Astrocyte (in vitro differentiated cells and primary cell): ENCODE data around the gene SYAP1. TPM values are rescaled to one million over a fixed set of nuclear protein-coding genes. Genes with fewer than 3 reads are reported as not detected.

Experiments used
- DNase-seq: peaks from one replicate; pipeline ENCODE4 v3.0.0-alpha.2; 2010; ENCODE audit warnings: low read depth
- FAIRE-seq: peaks from 2 replicates; lab custom pipeline; 2011; peaks lifted over from hg19 to GRCh38; lab: Jason Lieb, UNC
- H2AFZ ChIP-seq: 2 replicates; pipeline ENCODE4 v1.6.0; 2012; ENCODE audit warnings: low read depth, low read length, inconsistent platforms
- H3K27ac ChIP-seq: 2 replicates; pipeline ENCODE4 v1.5.1; 2011; ENCODE audit warnings: low read depth, low read length, inconsistent platforms
- H3K27me3 ChIP-seq: 2 replicates; pipeline ENCODE4 v1.6.0; 2011; ENCODE audit warnings: low read length, inconsistent platforms; ENCODE audit not compliant: insufficient read depth
- H3K36me3 ChIP-seq: 2 replicates; pipeline ENCODE4 v1.5.1; 2011; ENCODE audit warnings: low read length, inconsistent platforms; ENCODE audit not compliant: insufficient read depth
- H3K4me1 ChIP-seq: 2 replicates; pipeline ENCODE4 v1.5.1; 2011; ENCODE audit warnings: low read length, inconsistent platforms; ENCODE audit not compliant: insufficient read depth
- H3K4me2 ChIP-seq: 2 replicates; pipeline ENCODE4 v1.6.0; 2012; ENCODE audit warnings: low read length, inconsistent platforms
- H3K4me3 ChIP-seq: 2 replicates; pipeline ENCODE4 v1.5.1; 2011; ENCODE audit warnings: low read depth, mild to moderate bottlenecking, low read length, inconsistent platforms; ENCODE audit not compliant: insufficient read depth
- H3K79me2 ChIP-seq: 2 replicates; pipeline ENCODE4 v1.6.0; 2012; ENCODE audit warnings: mild to moderate bottlenecking, low read length, inconsistent platforms; ENCODE audit not compliant: insufficient read depth
- H3K9ac ChIP-seq: 2 replicates; pipeline ENCODE4 v1.6.0; 2012; ENCODE audit warnings: mild to moderate bottlenecking, low read length, inconsistent platforms
- H3K9me3 ChIP-seq: 2 replicates; pipeline ENCODE4 v1.5.1; 2012; ENCODE audit warnings: low read depth, mild to moderate bottlenecking, low read length, inconsistent platforms; ENCODE audit not compliant: insufficient read depth
- H4K20me1 ChIP-seq: 2 replicates; pipeline ENCODE4 v1.6.0; 2012; ENCODE audit warnings: low read length, inconsistent platforms; ENCODE audit not compliant: insufficient read depth
- H3K27ac Mint-ChIP-seq: one replicate; pipeline ENCODE4 v1.8.0; 2021; ENCODE audit warnings: mild to moderate bottlenecking, mixed read lengths; ENCODE audit not compliant: unreplicated experiment
- H3K27me3 Mint-ChIP-seq: one replicate; pipeline ENCODE4 v1.8.0; 2021; ENCODE audit warnings: low read depth, mixed read lengths; ENCODE audit not compliant: unreplicated experiment
- H3K36me3 Mint-ChIP-seq: one replicate; pipeline ENCODE4 v1.8.0; 2021; ENCODE audit warnings: low read depth, mixed read lengths; ENCODE audit not compliant: unreplicated experiment
- H3K4me1 Mint-ChIP-seq: one replicate; pipeline ENCODE4 v1.8.0; 2021; ENCODE audit warnings: low read depth, mixed read lengths; ENCODE audit not compliant: unreplicated experiment
- H3K4me3 Mint-ChIP-seq: one replicate; pipeline ENCODE4 v1.8.0; 2021; ENCODE audit warnings: mild to moderate bottlenecking, moderate library complexity, mixed read lengths; ENCODE audit not compliant: unreplicated experiment
- H3K9me3 Mint-ChIP-seq: one replicate; pipeline ENCODE4 v1.8.0; 2021; ENCODE audit warnings: mild to moderate bottlenecking, mixed read lengths; ENCODE audit not compliant: unreplicated experiment
- CTCF ChIP-seq: IDR thresholded peaks from 2 replicates; pipeline ENCODE4 v1.5.1; 2011; ENCODE audit warnings: low read depth, mild to moderate bottlenecking, inconsistent platforms, low read length, moderate library complexity; ENCODE audit not compliant: insufficient read depth
- EZH2 ChIP-seq: IDR thresholded peaks from 2 replicates; pipeline ENCODE4 v1.6.1; 2012; ENCODE audit warnings: mild to moderate bottlenecking, low read length, inconsistent platforms; ENCODE audit not compliant: insufficient read depth
- total RNA-seq: library from RNA; stranded (reverse); gene quantifications from 2 replicates; pipeline ENCODE4 v1.2.1, GENCODE V29; 2021

The SYAP1 gene
- total RNA-seq, 1 donor from 2014 or later: 35.5 TPM

GRCh38 chrX:16737024-16737423 lies 17.6 kb downstream of the SYAP1 start:
- H3K4me3 ChIP-seq: no peak overlapping the region
- no peak overlapping the region for H3K27ac Mint-ChIP-seq
- no peak for TF ChIP-seq CTCF
- TF ChIP-seq EZH2: no peak
- no peaks in the 10 kb centered on the region for H3K9me3 Mint-ChIP-seq
- no peaks in the 10 kb centered on the region for H3K27me3 Mint-ChIP-seq
- no peak overlapping the region for H3K4me2 ChIP-seq
- H3K27ac ChIP-seq: no peak overlapping the region
- no peak for DNase-seq
- peaks cover 10% of the 10 kb centered on the region for H3K79me2 ChIP-seq
- H3K4me1 Mint-ChIP-seq: peaks cover 8% of the 10 kb centered on the region
- H2AFZ ChIP-seq: no peak overlapping the region
- no peak for FAIRE-seq
- H3K4me3 Mint-ChIP-seq: no peak overlapping the region
- H3K36me3 ChIP-seq: peaks cover 4% of the 10 kb centered on the region
- H3K4me1 ChIP-seq: no peaks in the 10 kb centered on the region
- no peaks in the 10 kb centered on the region for H3K9me3 ChIP-seq
- no peaks in the 10 kb centered on the region for H3K27me3 ChIP-seq
- peaks cover 9% of the 10 kb centered on the region for H4K20me1 ChIP-seq
- peaks cover 2% of the 10 kb centered on the region for H3K36me3 Mint-ChIP-seq
- H3K9ac ChIP-seq: no peak overlapping the region

GRCh38 chrX:16739574-16739973 lies 20.2 kb downstream of the SYAP1 start:
- H3K36me3 Mint-ChIP-seq: peaks cover 6% of the 10 kb centered on the region
- TF ChIP-seq EZH2: no peak
- TF ChIP-seq CTCF: no peak

GRCh38 chrX:16743604-16744325 lies 24.4 kb downstream of the SYAP1 start:
- TF ChIP-seq CTCF (peak; percentile 49), EZH2 (no peak)
- Mint-ChIP-seq H3K27me3 (no peaks in the 10 kb centered on the region), H3K4me3 (no peak overlapping the region), H3K36me3 (peaks cover 6% of the 10 kb centered on the region), H3K9me3 (no peaks in the 10 kb centered on the region), H3K27ac (peak overlapping the region; percentile 91), H3K4me1 (peaks cover 9% of the 10 kb centered on the region)
- H3K9ac ChIP-seq: peak overlapping the region; percentile 46
- H2AFZ ChIP-seq: no peak overlapping the region
- no peaks in the 10 kb centered on the region for H3K79me2 ChIP-seq
- peak overlapping the region; percentile 61 for H3K27ac ChIP-seq
- no peaks in the 10 kb centered on the region for H3K9me3 ChIP-seq
- DNase-seq (peak; percentile 87), FAIRE-seq (peak; percentile 100)
- no peak overlapping the region for H3K4me3 ChIP-seq
- H3K4me1 ChIP-seq: peaks cover 9% of the 10 kb centered on the region
- H3K4me2 ChIP-seq: peak overlapping the region; percentile 64
- H4K20me1 ChIP-seq: peaks cover 5% of the 10 kb centered on the region
- H3K36me3 ChIP-seq: peaks cover 11% of the 10 kb centered on the region
- no peaks in the 10 kb centered on the region for H3K27me3 ChIP-seq

More at GRCh38 chrX:16739574-16739973, 20.2 kb downstream of the SYAP1 start:
- H3K4me3 Mint-ChIP-seq: no peak overlapping the region
- no peaks in the 10 kb centered on the region for H3K27me3 ChIP-seq
- no peak overlapping the region for H2AFZ ChIP-seq
- no peaks in the 10 kb centered on the region for H3K27me3 Mint-ChIP-seq
- no peaks in the 10 kb centered on the region for H3K79me2 ChIP-seq
- H3K4me1 Mint-ChIP-seq: peaks cover 9% of the 10 kb centered on the region
- FAIRE-seq (no peak), DNase-seq (no peak)
- peaks cover 4% of the 10 kb centered on the region for H3K36me3 ChIP-seq
- no peaks in the 10 kb centered on the region for H3K9me3 ChIP-seq
- peaks cover 5% of the 10 kb centered on the region for H4K20me1 ChIP-seq
- H3K4me1 ChIP-seq: peaks cover 9% of the 10 kb centered on the region
- H3K9me3 Mint-ChIP-seq: no peaks in the 10 kb centered on the region
- no peak overlapping the region for H3K4me3 ChIP-seq
- H3K27ac Mint-ChIP-seq: no peak overlapping the region
- H3K4me2 ChIP-seq: no peak overlapping the region
- no peak overlapping the region for H3K9ac ChIP-seq
- H3K27ac ChIP-seq: no peak overlapping the region
